Lower lobe of right lung (tissue), 2 donors: ENCODE results near the gene ORC2. TPM values are rescaled to one million over a fixed set of nuclear protein-coding genes. Genes with fewer than 3 reads are reported as not detected.
"Not testable (repeated sequence)": the region's sequence is repeated elsewhere in the genome, so short reads cannot be mapped to it uniquely, and the experiment has no call there.

Experiments used
- ATAC-seq, 2 donors: fragments of 200-7000 bp; cut with Tn5 transposase; one replicate each; pipeline ENCODE4 v1.9.1; 2020 to 2022; ENCODE audit warnings: mild to moderate bottlenecking in 2 of 2, moderate library complexity in 2 of 2
- DNase-seq: peaks from one replicate; pipeline ENCODE4 v3.0.0-alpha.2; 2020
- H3K27ac ChIP-seq: fragments of 200-600 bp; one replicate; pipeline ENCODE4 v1.8.0; 2022
- H3K27me3 ChIP-seq: fragments of 200-600 bp; one replicate; pipeline ENCODE4 v1.8.0; 2022; ENCODE audit warnings: low read depth
- H3K36me3 ChIP-seq: fragments of 200-600 bp; one replicate; pipeline ENCODE4 v1.8.0; 2022; ENCODE audit warnings: mild to moderate bottlenecking
- H3K4me1 ChIP-seq: fragments of 200-600 bp; one replicate; pipeline ENCODE4 v1.8.0; 2022
- H3K4me3 ChIP-seq: fragments of 200-600 bp; one replicate; pipeline ENCODE4 v1.8.0; 2022; ENCODE audit warnings: mild to moderate bottlenecking
- H3K9me3 ChIP-seq: fragments of 200-600 bp; one replicate; pipeline ENCODE4 v1.8.0; 2022
- intact Hi-C: fragments of 100-400 bp; cut with DNase I; formaldehyde crosslinking; loops from one replicate; pipeline ENCODE4 v1.11.0; 2022
- total RNA-seq: library from RNA; stranded (reverse); fragmentation: NEBNext Ultra II Directional; extraction: Animal tissue kit (Norgen Biotek cat#: 25700); gene quantifications from one replicate; pipeline ENCODE4 v1.2.1, GENCODE V29; 2021
- TF ChIP-seq, protein P1 (sequence below): fragments of 200-600 bp; IDR thresholded peaks from one replicate; pipeline ENCODE4 v1.8.0; 2022; ENCODE audit warnings: antibody characterized with exemption, mild to moderate bottlenecking
- donor health status: DM: no; HTN: yes; CAD: no; lungs with severe emphysema.

Gene ORC2
- total RNA-seq, 1 donor from 2014 or later, result 28.6 TPM

DNA sequence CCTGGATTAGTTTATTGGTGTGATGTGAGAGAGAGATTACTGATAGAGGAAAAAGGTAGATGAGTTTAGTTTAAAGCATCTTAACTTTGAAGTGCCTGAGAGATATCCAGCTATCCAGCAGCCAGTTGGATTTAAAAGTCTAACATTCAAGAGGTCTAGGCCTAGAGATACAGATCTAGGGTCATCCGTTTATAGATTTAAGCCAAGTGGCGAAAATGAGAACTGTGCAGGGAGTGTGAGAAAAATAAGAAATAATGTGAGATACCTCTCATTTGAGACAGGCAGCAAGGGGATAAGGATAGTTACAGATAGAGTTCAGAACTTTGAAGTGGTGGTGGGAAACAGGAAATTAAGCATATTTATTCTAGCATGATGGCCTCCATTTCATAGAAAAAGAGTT is 5.3 kb upstream of the ORC2 start:
- TF ChIP-seq, protein P1, sequence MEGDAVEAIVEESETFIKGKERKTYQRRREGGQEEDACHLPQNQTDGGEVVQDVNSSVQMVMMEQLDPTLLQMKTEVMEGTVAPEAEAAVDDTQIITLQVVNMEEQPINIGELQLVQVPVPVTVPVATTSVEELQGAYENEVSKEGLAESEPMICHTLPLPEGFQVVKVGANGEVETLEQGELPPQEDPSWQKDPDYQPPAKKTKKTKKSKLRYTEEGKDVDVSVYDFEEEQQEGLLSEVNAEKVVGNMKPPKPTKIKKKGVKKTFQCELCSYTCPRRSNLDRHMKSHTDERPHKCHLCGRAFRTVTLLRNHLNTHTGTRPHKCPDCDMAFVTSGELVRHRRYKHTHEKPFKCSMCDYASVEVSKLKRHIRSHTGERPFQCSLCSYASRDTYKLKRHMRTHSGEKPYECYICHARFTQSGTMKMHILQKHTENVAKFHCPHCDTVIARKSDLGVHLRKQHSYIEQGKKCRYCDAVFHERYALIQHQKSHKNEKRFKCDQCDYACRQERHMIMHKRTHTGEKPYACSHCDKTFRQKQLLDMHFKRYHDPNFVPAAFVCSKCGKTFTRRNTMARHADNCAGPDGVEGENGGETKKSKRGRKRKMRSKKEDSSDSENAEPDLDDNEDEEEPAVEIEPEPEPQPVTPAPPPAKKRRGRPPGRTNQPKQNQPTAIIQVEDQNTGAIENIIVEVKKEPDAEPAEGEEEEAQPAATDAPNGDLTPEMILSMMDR, result no peak
- DNase-seq (no peak), ATAC-seq (no peak)
- Histone ChIP-seq H3K4me1 (peaks cover 11% of the 10 kb centered on the region), H3K4me3 (no peak overlapping the region), H3K27me3 (no peaks in the 10 kb centered on the region), H3K36me3 (no peaks in the 10 kb centered on the region), H3K27ac (no peak overlapping the region), H3K9me3 (no peaks in the 10 kb centered on the region)
- intact Hi-C loops, result no loop called here

DNA sequence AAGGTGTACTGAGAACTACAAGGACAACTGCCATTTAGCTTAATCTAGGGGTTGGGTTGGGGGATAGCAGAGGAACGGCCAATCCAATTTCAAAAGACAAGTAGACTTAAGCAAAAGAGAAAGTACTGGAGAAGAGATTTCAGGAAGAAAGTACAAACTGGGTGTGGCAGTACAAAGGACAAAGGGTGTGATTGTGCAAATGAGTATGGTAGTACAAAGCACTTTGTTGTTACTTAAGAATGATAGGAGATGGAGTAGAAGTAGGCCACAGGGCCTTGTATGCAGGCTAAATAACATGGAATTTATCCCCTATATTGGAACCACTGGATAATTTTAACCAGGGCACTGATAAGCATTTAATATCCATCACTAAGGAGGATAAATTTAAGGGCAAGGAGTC is 4.7 kb upstream of the ORC2 start:
- H3K4me1 ChIP-seq, result peaks cover 11% of the 10 kb centered on the region
- no peaks in the 10 kb centered on the region for H3K36me3 ChIP-seq
- H3K9me3 ChIP-seq, result no peaks in the 10 kb centered on the region
- H3K4me3 ChIP-seq, result no peak overlapping the region
- TF ChIP-seq, protein P1, result no peak
- H3K27ac ChIP-seq, result no peak overlapping the region
- DNase-seq (no peak), ATAC-seq (no peak)
- intact Hi-C loops, result no loop called here
- H3K27me3 ChIP-seq, result no peaks in the 10 kb centered on the region

DNA sequence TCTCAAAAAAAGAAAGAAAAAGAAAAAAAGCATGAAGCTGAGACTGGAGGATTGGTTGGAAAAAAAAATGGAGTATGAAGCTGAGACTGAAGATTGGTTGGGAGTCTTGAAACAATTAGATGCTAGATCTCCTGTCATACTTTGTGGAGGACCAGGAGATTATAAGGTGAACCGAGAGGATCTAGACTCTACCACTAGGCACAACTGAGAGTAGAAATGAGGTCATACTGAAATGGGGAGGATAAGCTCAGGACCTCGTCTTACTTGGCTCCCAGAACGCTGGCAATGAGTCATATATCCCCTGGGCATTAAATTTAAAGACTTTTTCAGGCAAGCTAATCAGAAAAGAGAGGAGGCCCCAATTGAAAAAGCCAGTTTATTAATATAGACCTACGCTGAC is 3.3 kb upstream of the ORC2 start:
- TF ChIP-seq, protein P1, result no peak
- Histone ChIP-seq H3K27ac (no peak overlapping the region), H3K27me3 (no peaks in the 10 kb centered on the region), H3K9me3 (no peaks in the 10 kb centered on the region), H3K4me3 (no peak overlapping the region), H3K4me1 (peaks cover 23% of the 10 kb centered on the region), H3K36me3 (no peaks in the 10 kb centered on the region)
- intact Hi-C loops, result no loop called here
- no peak for ATAC-seq
- no peak for DNase-seq

DNA sequence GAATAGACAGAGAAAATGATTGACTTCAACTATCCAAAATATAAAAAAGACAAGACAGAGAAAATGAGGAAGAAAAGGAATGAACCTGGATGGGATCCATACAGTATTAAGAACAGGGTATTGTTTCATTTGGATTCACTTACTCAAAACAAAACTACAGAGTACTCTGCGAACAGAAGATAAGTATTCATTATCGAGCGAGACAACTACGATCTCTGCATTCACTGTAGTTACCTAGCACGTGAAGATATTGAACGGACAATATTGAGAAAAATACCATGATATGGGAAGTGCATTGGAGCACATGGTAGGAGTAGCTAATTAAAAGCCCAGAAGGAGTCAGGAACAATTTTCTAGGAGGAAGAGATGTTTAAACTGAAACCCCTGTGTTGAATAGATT is 1.0 kb upstream of the ORC2 start:
- no peak overlapping the region for H3K27ac ChIP-seq
- TF ChIP-seq, protein P1, result no peak
- H3K36me3 ChIP-seq, result no peaks in the 10 kb centered on the region
- H3K27me3 ChIP-seq, result no peaks in the 10 kb centered on the region
- intact Hi-C loops, result no loop called here
- no peak for ATAC-seq
- DNase-seq, result no peak
- peaks cover 34% of the 10 kb centered on the region for H3K4me1 ChIP-seq
- H3K4me3 ChIP-seq, result peak overlapping the region; percentile 94
- no peaks in the 10 kb centered on the region for H3K9me3 ChIP-seq

DNA sequence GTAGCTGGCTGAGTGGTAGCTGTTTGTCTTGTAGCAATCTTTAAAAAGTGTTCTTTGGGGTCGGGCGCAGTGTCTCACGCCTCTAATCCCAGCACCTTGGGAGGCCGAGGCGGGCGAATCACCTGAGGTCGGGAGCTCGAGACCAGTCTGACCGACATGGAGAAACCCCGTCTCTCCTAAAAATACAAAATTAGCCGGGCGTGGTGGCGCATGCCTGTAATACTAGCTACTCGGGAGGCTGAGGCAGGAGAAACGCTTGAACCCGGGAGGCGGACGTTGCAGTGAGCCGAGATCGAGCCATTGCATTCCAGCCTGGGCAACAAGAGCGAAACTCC is 425 bp upstream of the ORC2 start:
- H3K9me3 ChIP-seq, ATAC-seq, intact Hi-C loops, H3K36me3 ChIP-seq, H3K27me3 ChIP-seq: not testable (repeated sequence)
- peaks cover 34% of the 10 kb centered on the region for H3K4me1 ChIP-seq
- H3K27ac ChIP-seq, result peak overlapping the region; percentile 93
- DNase-seq, result peak; percentile 56
- H3K4me3 ChIP-seq, result peak overlapping the region; percentile 94

DNA sequence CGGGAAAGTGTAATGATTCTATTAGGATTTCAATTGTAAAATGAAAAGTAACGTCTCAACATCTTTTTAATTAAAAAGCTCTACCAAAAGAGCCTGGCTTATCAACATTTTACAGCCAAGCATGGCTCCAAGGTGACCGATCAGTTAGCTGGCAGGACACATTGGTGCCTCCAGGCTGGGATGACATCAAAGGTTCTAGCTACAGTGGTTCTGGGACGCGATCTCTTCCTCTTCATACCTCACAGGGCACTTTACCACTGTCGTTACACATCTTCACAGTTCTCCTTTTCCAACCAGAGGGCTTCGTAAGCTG is 693 bp downstream of the ORC2 start:
- peaks cover 11% of the 10 kb centered on the region for H3K36me3 ChIP-seq
- peak overlapping the region; percentile 93 for H3K27ac ChIP-seq
- peak overlapping the region; percentile 94 for H3K4me3 ChIP-seq
- intact Hi-C loops, result no loop called here
- DNase-seq (no peak), ATAC-seq (no peak)
- TF ChIP-seq, protein P1, result no peak
- peaks cover 34% of the 10 kb centered on the region for H3K4me1 ChIP-seq
- H3K9me3 ChIP-seq, result no peaks in the 10 kb centered on the region
- H3K27me3 ChIP-seq, result no peaks in the 10 kb centered on the region
